Coronary artery (tissue), 2 donors: Measurements from ENCODE around the gene SLC25A48.

Experiments used
- DNase-seq: peaks from one replicate; pipeline ENCODE4 v3.0.0-alpha.2; 2017; ENCODE audit warnings: low spot score
- H3K27ac ChIP-seq, 2 donors: fragments of 200-600 bp; sonication (generic); one replicate each; pipeline ENCODE4 v1.5.1; 2016 to 2019
- H3K4me3 ChIP-seq: fragments of 200-600 bp; sonication (generic); 2 replicates; pipeline ENCODE4 v1.5.1; 2016; ENCODE audit warnings: mild to moderate bottlenecking, moderate library complexity
- TF ChIP-seq, protein P1 (sequence below): fragments of 200-600 bp; sonication (generic); IDR thresholded peaks from one replicate; pipeline ENCODE4 v1.5.1; 2019; ENCODE audit warnings: antibody characterized with exemption

Gene SLC25A48

DNA sequence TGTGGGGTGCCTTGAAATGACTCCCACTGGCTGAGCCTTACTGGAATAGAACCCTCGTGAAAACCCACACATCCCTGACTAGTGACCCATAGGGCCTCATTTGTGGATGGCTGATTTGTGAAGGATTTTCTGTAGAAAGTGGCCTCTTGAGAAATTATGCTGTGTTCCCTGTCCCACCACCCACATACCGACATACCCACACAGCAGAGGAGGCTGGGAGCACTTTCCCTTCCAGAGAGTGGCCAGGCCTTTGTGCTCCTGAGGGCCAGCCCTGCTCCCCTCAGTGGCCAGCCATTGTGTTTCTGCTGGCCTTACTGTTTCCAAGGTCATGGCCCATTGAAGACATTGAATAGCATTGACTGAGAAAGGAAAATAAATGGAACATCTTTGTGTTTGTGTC, 31.6 kb downstream of the SLC25A48 start:
- Histone ChIP-seq H3K27ac (no peak overlapping the region), H3K4me3 (no peak overlapping the region)
- no peak for DNase-seq
- TF ChIP-seq, protein P1, sequence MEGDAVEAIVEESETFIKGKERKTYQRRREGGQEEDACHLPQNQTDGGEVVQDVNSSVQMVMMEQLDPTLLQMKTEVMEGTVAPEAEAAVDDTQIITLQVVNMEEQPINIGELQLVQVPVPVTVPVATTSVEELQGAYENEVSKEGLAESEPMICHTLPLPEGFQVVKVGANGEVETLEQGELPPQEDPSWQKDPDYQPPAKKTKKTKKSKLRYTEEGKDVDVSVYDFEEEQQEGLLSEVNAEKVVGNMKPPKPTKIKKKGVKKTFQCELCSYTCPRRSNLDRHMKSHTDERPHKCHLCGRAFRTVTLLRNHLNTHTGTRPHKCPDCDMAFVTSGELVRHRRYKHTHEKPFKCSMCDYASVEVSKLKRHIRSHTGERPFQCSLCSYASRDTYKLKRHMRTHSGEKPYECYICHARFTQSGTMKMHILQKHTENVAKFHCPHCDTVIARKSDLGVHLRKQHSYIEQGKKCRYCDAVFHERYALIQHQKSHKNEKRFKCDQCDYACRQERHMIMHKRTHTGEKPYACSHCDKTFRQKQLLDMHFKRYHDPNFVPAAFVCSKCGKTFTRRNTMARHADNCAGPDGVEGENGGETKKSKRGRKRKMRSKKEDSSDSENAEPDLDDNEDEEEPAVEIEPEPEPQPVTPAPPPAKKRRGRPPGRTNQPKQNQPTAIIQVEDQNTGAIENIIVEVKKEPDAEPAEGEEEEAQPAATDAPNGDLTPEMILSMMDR: no peak

DNA sequence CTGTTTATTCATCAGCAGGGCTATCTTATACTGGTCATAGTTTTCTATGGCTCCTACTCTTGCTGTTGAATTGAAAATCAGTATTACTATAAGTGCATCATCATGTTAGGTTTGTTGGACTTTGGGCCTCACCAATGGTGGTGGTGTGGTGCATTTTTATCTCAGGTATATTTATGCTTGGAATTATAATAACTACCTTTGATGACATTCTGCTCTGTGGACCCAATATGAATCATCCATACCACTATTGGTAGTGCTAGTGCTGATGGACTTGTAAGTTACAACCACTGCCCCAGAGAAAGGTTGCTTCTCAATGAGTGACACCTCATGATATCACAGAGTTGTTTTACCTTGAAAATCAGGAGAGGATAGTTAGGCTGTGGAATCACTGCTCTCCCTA, 33.1 kb downstream of the SLC25A48 start:
- no peak overlapping the region for H3K4me3 ChIP-seq
- no peak overlapping the region for H3K27ac ChIP-seq
- TF ChIP-seq, protein P1: no peak
- no peak for DNase-seq

DNA sequence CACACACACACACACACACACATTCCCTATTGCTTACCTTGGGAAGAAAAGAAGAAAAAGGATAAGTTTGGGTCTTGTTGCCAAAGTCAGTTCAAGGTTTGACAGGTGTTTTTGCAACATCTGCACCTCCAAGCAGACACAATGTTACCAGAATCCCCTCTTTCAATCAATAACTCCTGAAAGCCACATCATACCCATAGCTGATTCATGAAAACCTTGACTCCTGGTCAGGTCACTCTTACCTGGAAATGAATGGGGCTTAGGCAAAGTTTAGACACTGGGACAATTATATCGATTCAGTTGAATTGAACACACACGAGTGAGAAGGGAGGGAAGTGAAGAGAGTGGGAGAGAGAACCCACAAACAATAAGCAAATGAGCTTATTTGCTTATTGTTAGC, 34.2 kb downstream of the SLC25A48 start:
- no peak for DNase-seq
- Histone ChIP-seq H3K27ac (no peak overlapping the region), H3K4me3 (no peak overlapping the region)
- TF ChIP-seq, protein P1: no peak

DNA sequence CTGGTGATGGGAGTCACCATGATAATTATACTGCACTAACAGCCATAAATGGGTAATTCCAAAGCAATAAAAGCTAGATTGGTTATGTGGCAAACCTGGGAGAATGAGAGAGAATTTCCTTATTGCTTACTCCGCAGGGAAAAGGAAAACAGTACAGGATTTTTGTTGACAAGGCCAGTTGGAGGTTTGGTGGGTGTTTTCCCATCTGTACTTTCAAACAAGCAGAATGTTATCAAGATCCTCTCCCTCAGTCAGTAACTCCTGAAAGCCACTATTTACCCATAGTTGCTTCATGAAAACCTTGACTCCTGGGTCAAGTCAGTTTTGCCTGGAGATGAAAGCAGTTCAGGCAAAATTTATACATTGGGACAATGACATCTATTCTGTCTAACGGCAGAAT, 34.8 kb downstream of the SLC25A48 start:
- Histone ChIP-seq H3K4me3 (no peak overlapping the region), H3K27ac (no peak overlapping the region)
- TF ChIP-seq, protein P1: no peak
- no peak for DNase-seq

DNA sequence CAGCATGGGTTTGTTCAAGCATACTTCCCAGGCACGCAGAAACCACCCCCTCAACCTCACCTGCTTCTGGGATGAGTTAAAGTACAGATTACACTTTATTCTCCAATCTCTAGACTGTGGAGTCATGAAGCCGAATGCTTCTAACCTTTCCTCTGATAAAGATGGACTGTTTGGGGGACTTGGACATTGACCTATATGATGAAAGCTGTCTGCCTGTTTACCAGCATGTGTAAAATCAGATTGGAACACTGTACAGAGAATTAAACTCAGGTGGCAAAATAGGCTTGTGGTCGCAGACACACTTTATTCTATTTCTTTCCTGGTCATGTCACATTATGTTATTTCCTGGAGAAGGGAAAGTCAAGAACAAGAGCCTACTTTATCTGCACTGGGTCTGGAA, 35.5 kb downstream of the SLC25A48 start:
- DNase-seq: no peak
- TF ChIP-seq, protein P1: no peak
- no peak overlapping the region for H3K4me3 ChIP-seq
- no peak overlapping the region for H3K27ac ChIP-seq

DNA sequence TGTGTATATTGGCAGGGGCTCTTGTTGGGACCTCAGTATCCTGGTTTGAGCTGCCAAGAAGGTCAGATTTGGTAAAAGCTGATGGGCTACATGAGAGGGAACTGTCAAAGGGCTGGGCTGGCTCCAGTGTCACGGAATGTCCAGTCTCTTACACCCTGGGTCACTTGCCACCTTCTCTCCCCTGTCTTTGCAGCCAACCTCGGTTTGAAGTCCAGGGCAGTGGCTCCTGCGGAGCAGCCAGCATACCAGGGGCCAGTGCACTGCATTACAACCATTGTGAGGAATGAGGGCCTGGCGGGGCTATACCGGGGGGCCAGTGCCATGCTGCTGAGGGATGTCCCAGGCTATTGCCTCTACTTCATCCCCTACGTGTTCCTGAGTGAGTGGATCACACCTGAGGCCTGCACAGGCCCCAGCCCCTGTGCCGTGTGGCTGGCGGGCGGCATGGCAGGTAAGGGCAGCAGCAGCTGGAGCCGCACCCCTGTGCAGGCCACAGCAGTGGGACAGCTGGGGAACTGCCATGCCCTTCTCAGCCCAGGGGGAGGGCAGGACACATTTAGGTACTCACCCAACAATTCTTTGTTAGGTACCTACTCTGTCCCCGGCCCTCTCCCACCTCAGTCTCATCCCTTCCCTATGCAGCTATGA, 36.9 kb downstream of the SLC25A48 start:
- TF ChIP-seq, protein P1: no peak
- Histone ChIP-seq H3K4me3 (no peak overlapping the region), H3K27ac (no peak overlapping the region)
- DNase-seq: no peak

DNA sequence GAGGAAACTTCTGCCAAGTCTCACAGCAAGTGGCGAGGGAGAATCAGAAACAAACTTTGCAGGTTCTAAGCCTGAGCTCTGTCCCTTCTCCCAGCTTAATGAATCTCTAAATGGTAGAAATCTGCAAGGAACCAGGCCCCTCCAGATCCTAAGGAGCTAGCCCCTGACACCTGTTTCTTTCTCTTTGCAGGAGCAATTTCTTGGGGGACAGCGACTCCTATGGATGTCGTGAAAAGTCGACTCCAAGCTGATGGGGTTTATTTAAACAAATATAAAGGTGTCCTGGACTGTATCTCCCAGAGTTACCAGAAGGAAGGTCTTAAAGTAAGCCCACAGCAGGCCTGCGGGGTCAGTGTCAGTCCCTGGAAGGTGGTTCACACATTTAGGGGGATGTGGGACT, 39.4 kb downstream of the SLC25A48 start:
- TF ChIP-seq, protein P1: no peak
- DNase-seq: no peak
- H3K4me3 ChIP-seq: no peak overlapping the region
- no peak overlapping the region for H3K27ac ChIP-seq
